RWPE2 (cell line): ENCODE results near the gene ADRB2.

Experiments used
- ATAC-seq: fragments of 200-7000 bp; cut with Tn5 transposase; 3 replicates; pipeline ENCODE4 v1.9.1; 2021; ENCODE audit warnings: low read depth
- DNase-seq: peaks from one replicate; pipeline ENCODE4 v3.0.0-alpha.2; 2020; ENCODE audit warnings: low spot score
- H3K27ac ChIP-seq: fragments of 450-650 bp; 2 replicates; pipeline ENCODE4 v1.5.1; 2017; ENCODE audit warnings: mild to moderate bottlenecking; ENCODE audit not compliant: poor library complexity, severe bottlenecking
- H3K27me3 ChIP-seq: fragments of 250-450 bp; sonication (Bioruptor Pico); 2 replicates; pipeline ENCODE4 v1.5.1; 2021; ENCODE audit warnings: mild to moderate bottlenecking, moderate library complexity; ENCODE audit not compliant: insufficient read depth, poor library complexity, severe bottlenecking
- H3K36me3 ChIP-seq: fragments of 250-450 bp; sonication (Bioruptor Pico); 2 replicates; pipeline ENCODE4 v1.5.1; 2020; ENCODE audit warnings: low read depth, mild to moderate bottlenecking, moderate library complexity
- H3K4me1 ChIP-seq: fragments of 250-450 bp; sonication (Bioruptor Pico); 2 replicates; pipeline ENCODE4 v1.5.1; 2021; ENCODE audit warnings: mild to moderate bottlenecking, moderate library complexity; ENCODE audit not compliant: insufficient read depth, poor library complexity, severe bottlenecking
- H3K4me3 ChIP-seq: fragments of 250-450 bp; sonication (Bioruptor Pico); 2 replicates; pipeline ENCODE4 v1.5.1; 2021; ENCODE audit warnings: mild to moderate bottlenecking, moderate library complexity; ENCODE audit not compliant: severe bottlenecking
- H3K9me3 ChIP-seq: fragments of 250-450 bp; sonication (Bioruptor Pico); 2 replicates; pipeline ENCODE4 v1.5.1; 2021; ENCODE audit warnings: mild to moderate bottlenecking, moderate library complexity; ENCODE audit not compliant: severe bottlenecking
- TF ChIP-seq, protein P1 (sequence below): fragments of 450-650 bp; IDR thresholded peaks from one replicate; pipeline ENCODE4 v1.5.1; 2017; ENCODE audit warnings: mild to moderate bottlenecking, moderate library complexity; ENCODE audit not compliant: poor library complexity, severe bottlenecking

The ADRB2 gene

DNA sequence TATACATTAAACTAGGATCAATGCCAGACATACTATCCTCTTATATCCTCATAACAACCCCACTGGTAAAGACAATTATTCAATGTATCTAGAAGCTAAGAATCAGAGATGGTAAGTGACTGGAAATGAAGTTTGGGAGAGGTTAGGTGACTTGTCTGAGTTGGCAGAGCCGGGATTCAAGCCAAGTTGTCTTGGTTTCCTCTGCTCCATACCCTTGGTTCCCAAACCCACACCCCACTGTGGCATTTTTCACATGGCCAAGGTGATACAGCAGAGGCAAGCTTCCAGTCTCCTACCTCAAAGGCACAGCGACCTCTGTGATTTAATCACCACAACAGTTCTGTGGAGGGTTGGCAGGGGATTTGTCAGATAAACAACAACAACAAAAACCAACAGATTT lies 34.7 kb upstream of the ADRB2 start:
- TF ChIP-seq, protein P1, sequence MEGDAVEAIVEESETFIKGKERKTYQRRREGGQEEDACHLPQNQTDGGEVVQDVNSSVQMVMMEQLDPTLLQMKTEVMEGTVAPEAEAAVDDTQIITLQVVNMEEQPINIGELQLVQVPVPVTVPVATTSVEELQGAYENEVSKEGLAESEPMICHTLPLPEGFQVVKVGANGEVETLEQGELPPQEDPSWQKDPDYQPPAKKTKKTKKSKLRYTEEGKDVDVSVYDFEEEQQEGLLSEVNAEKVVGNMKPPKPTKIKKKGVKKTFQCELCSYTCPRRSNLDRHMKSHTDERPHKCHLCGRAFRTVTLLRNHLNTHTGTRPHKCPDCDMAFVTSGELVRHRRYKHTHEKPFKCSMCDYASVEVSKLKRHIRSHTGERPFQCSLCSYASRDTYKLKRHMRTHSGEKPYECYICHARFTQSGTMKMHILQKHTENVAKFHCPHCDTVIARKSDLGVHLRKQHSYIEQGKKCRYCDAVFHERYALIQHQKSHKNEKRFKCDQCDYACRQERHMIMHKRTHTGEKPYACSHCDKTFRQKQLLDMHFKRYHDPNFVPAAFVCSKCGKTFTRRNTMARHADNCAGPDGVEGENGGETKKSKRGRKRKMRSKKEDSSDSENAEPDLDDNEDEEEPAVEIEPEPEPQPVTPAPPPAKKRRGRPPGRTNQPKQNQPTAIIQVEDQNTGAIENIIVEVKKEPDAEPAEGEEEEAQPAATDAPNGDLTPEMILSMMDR = no peak
- ATAC-seq (no peak), DNase-seq (no peak)
- H3K9me3 ChIP-seq = no peaks in the 10 kb centered on the region
- no peaks in the 10 kb centered on the region for H3K36me3 ChIP-seq
- H3K4me3 ChIP-seq = no peak overlapping the region
- peak overlapping the region; percentile 87 for H3K27ac ChIP-seq
- H3K27me3 ChIP-seq = no peaks in the 10 kb centered on the region
- H3K4me1 ChIP-seq = peaks cover 37% of the 10 kb centered on the region

DNA sequence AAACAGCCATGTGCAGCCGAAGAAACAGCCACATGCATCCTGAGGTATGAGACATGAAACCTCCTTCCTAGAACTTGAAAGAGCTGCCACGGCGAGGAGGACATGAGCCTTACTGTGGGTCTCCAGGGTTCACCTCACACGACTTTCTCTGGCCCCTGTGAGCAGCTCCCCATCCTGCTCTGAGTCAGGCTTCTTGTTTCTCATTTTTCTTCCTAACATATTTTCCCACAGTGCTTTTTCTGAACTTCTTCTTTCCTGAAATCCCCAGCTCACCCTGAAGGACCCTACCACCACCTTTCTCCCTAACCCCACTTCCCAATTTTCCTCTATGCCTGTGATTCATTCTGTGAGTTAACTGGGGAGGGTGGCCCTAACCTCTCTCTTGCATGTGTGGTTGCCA lies 33.7 kb upstream of the ADRB2 start:
- Histone ChIP-seq H3K4me3 (no peak overlapping the region), H3K27ac (peak overlapping the region; percentile 87), H3K27me3 (no peaks in the 10 kb centered on the region), H3K4me1 (peaks cover 35% of the 10 kb centered on the region), H3K36me3 (no peaks in the 10 kb centered on the region), H3K9me3 (no peaks in the 10 kb centered on the region)
- DNase-seq (no peak), ATAC-seq (no peak)
- TF ChIP-seq, protein P1 = no peak

DNA sequence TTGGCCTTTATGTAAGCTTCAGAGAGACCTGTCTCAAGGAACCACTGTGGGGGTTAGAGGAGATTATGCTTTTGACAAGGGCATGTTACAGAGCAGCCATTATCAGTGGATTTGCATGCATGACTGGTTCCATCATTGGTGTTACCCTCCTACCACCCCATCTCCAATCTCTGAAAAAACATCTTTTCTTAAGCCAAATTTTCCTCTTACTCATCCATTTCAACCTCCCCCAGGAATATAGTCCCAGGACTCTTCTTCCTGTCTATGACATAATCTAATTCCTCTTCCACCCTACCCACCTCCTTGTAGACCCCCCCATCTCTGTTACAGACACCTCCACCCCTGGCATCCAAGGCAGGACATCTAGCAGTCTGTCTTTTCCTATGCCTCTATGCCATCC lies 33.1 kb upstream of the ADRB2 start:
- DNase-seq (no peak), ATAC-seq (no peak)
- TF ChIP-seq, protein P1 = no peak
- Histone ChIP-seq H3K4me1 (peaks cover 35% of the 10 kb centered on the region), H3K9me3 (no peaks in the 10 kb centered on the region), H3K36me3 (no peaks in the 10 kb centered on the region), H3K4me3 (no peak overlapping the region), H3K27me3 (no peaks in the 10 kb centered on the region), H3K27ac (no peak overlapping the region)

DNA sequence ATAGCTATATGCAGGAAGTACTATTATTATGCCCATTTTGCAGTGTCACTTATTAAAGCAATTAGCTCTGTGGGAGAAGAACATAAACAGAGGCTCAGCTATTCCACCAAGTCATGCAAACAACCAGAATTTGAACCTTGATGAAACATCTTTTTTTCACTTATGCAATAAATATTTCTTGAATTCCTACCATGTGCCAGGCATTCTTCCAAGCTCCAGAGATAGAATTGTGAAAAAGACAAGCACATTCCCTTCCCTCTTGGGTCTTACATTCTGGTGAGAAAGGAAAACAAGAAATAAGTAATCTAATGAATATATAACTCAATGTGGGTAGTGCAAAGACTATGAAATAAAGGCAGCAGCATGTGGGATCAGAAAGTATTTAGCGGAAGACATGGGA lies 32.1 kb upstream of the ADRB2 start:
- Histone ChIP-seq H3K4me3 (no peak overlapping the region), H3K4me1 (peaks cover 31% of the 10 kb centered on the region), H3K27me3 (no peaks in the 10 kb centered on the region), H3K36me3 (no peaks in the 10 kb centered on the region), H3K27ac (no peak overlapping the region), H3K9me3 (no peaks in the 10 kb centered on the region)
- DNase-seq = no peak
- no peak for ATAC-seq
- TF ChIP-seq, protein P1 = no peak

DNA sequence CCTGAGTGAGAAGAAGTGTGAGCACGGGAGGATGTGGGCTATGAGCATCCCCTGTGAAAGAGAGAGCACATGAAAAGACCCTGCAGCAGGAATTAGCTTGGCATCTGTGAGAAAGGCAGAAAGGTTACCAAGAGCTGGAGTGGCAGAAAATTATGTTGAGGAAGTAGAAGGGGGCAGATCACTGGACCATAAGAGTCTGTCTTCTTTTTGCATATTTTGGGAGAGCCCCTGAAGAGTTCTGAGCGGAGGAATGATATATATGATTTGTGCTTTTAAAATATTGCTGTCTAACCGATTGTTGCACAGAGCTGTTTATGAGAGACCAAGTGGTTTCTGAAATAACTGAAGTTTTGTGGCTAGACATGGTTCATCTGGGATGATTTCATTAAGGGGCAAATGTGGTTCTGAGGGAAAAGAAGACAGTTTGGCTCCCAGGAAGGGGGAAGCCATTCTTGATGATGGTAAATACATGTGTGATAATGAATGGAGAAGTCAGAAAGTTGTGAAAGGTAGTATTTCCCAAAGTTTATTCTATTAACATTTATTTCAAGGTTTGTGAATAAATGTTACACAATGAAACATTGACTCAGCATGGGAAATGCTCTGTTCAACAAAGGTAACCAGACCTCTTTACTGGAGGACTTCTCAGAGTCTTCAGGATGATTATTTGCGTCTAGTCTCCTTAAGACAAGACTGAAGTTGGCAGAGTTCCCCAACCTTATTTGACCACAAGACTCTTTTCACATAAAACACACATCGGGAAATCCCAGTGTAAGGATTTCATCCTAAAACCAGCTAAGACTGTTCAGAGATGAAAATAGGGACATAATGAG lies 31.5 kb upstream of the ADRB2 start:
- Histone ChIP-seq H3K4me3 (no peak overlapping the region), H3K36me3 (no peaks in the 10 kb centered on the region), H3K27me3 (no peaks in the 10 kb centered on the region), H3K9me3 (no peaks in the 10 kb centered on the region), H3K4me1 (peaks cover 30% of the 10 kb centered on the region), H3K27ac (peak overlapping the region; percentile 2)
- DNase-seq = no peak
- TF ChIP-seq, protein P1 = no peak
- peak; percentile 37; the same call in 2 of the 3 replicates for ATAC-seq
